Right lobe of liver (tissue), 4 donors: Measurements from ENCODE around the gene ETS2.

ENCODE experiments used
- POLR2A ChIP-seq: fragments of 450-650 bp; IDR thresholded peaks from one replicate; pipeline ENCODE4 v1.6.1; 2017; ENCODE audit warnings: antibody characterized with exemption, mild to moderate bottlenecking
- TF ChIP-seq, protein P1 (sequence below), 4 donors: fragments of 200-600 bp in 3 of 4; fragments of 450-650 bp in 1 of 4; IDR thresholded peaks; one replicate each; pipeline versions ENCODE4 v1.5.1 to v1.8.0; 2016 to 2022; ENCODE audit warnings: antibody characterized with exemption in 4 of 4, mild to moderate bottlenecking in 2 of 4
- donor health status: DM: no; HTN: no; CAD: no.
- donor health status: DM: no; HTN: no; CAD: no.
- donor health status: DM: no; HTN: yes; CAD: no.

DNA sequence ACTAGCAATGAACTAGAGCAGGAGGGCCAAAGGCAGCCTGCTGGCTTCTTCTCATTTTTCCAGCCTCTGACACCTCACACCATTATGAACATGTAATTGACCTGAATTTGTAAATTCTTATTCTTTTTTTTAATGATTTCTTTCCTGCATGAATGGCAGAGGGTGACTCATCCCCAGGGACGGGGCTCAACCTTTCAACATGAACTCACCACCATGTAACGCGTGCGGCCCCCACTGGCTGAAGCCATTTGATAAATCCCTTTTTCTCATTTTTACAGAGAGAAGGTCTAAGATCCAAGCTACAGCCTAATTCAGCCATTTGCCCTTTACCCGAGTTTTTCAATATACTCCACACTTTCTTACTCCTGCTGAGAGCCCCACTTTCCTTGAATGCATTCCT lies 9.3 kb upstream of the ETS2 start:
- TF ChIP-seq, protein P1, sequence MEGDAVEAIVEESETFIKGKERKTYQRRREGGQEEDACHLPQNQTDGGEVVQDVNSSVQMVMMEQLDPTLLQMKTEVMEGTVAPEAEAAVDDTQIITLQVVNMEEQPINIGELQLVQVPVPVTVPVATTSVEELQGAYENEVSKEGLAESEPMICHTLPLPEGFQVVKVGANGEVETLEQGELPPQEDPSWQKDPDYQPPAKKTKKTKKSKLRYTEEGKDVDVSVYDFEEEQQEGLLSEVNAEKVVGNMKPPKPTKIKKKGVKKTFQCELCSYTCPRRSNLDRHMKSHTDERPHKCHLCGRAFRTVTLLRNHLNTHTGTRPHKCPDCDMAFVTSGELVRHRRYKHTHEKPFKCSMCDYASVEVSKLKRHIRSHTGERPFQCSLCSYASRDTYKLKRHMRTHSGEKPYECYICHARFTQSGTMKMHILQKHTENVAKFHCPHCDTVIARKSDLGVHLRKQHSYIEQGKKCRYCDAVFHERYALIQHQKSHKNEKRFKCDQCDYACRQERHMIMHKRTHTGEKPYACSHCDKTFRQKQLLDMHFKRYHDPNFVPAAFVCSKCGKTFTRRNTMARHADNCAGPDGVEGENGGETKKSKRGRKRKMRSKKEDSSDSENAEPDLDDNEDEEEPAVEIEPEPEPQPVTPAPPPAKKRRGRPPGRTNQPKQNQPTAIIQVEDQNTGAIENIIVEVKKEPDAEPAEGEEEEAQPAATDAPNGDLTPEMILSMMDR (IDR thresholded peaks at IDR 0.05): no peak
- no peak for TF ChIP-seq POLR2A
